Adrenal gland (tissue), 5 donors: ENCODE data around the gene ENGASE.

ENCODE experiments used
- CTCF ChIP-seq, 6 experiments: fragments of 450-650 bp in 4 of 6; fragments of 200-600 bp in 2 of 6; sonication (generic) in 1 of 6; IDR thresholded peaks; 1 replicate in 5 of 6; 2 replicates in 1 of 6; pipeline versions ENCODE4 v1.5.1 to v1.8.0; 2016 to 2021; ENCODE audit warnings: antibody characterized with exemption in 6 of 6, mild to moderate bottlenecking in 2 of 6, moderate library complexity in 1 of 6
- POLR2A ChIP-seq, 2 donors: fragments of 450-650 bp; IDR thresholded peaks; one replicate each; pipeline ENCODE4 v1.6.1; 2017; ENCODE audit warnings: antibody characterized with exemption in 2 of 2, mild to moderate bottlenecking in 2 of 2, moderate library complexity in 1 of 2
- donor health status: DM: no; HTN: no; CAD: no.

GRCh38 chr17:79098282-79098867 lies 23.8 kb downstream of the ENGASE start:
- TF ChIP-seq CTCF (IDR thresholded peaks at IDR 0.05) (no peak), POLR2A (IDR thresholded peaks at IDR 0.05) (no peak)
